CD4-positive, alpha-beta T cell treated with Interleukin-15 for 1 hour (primary cell): ENCODE measurements around the gene SPATA31E1.

Experiments
- DNase-seq: peaks from one replicate; pipeline ENCODE4 v3.0.0-alpha.2; 2020

Gene SPATA31E1

GRCh38 chr9:87864915-87865314 lies 17.8 kb upstream of the SPATA31E1 start:
- no peak for DNase-seq

- DNase-seq: no peak
Observed at GRCh38 chr9:87865626-87866025, 17.1 kb upstream of the SPATA31E1 start.

- DNase-seq: no peak
Observed at GRCh38 chr9:87867391-87867790, 15.3 kb upstream of the SPATA31E1 start.

GRCh38 chr9:87868175-87868574 lies 14.5 kb upstream of the SPATA31E1 start:
- no peak for DNase-seq

- DNase-seq: no peak
Observed at GRCh38 chr9:87868635-87869034, 14.0 kb upstream of the SPATA31E1 start.

- no peak for DNase-seq
Observed at GRCh38 chr9:87869082-87869481, 13.6 kb upstream of the SPATA31E1 start.

- DNase-seq: no peak
Observed at GRCh38 chr9:87871425-87872078, 11.1 kb upstream of the SPATA31E1 start.

GRCh38 chr9:87872079-87872624 lies 10.5 kb upstream of the SPATA31E1 start:
- no peak for DNase-seq

GRCh38 chr9:87873607-87874303 lies 8.9 kb upstream of the SPATA31E1 start:
- no peak for DNase-seq

- DNase-seq: no peak
Observed at GRCh38 chr9:87874304-87874623, 8.4 kb upstream of the SPATA31E1 start.

GRCh38 chr9:87875060-87875459 lies 7.6 kb upstream of the SPATA31E1 start:
- no peak for DNase-seq

- no peak for DNase-seq
Observed at GRCh38 chr9:87875831-87876545, 6.7 kb upstream of the SPATA31E1 start.

GRCh38 chr9:87876708-87877107 lies 6.0 kb upstream of the SPATA31E1 start:
- no peak for DNase-seq

- no peak for DNase-seq
Observed at GRCh38 chr9:87878989-87879511, 3.6 kb upstream of the SPATA31E1 start.

GRCh38 chr9:87880116-87880515 lies 2.6 kb upstream of the SPATA31E1 start:
- no peak for DNase-seq

- DNase-seq: no peak
Observed at GRCh38 chr9:87880683-87881082, 2.0 kb upstream of the SPATA31E1 start.

GRCh38 chr9:87883274-87883673 lies 597 bp downstream of the SPATA31E1 start:
- no peak for DNase-seq

- DNase-seq: no peak
Observed at GRCh38 chr9:87883990-87884389, 1.3 kb downstream of the SPATA31E1 start.

GRCh38 chr9:87884578-87885459 lies 2.1 kb downstream of the SPATA31E1 start:
- no peak for DNase-seq

- no peak for DNase-seq
Observed at GRCh38 chr9:87885484-87886189, 3.0 kb downstream of the SPATA31E1 start.

GRCh38 chr9:87886210-87886932 lies 3.7 kb downstream of the SPATA31E1 start:
- DNase-seq: no peak
